ENCODE results near the gene NDUFA5. TPM values are rescaled to one million over a fixed set of nuclear protein-coding genes. Genes with fewer than 3 reads are reported as not detected.
A peak's percentile ranks its signal among the peaks of the same experiment; 100 is the strongest.

The NDUFA5 gene
- total RNA-seq, 1 experiment from 2014 or later = 77.0 TPM

- TF ChIP-seq ARID4B (CRISPR knock-in tag; IDR thresholded peaks at IDR 0.05; ENCODE audit: borderline replicate concordance) = no peak
- no peak for TF ChIP-seq E2F5 (CRISPR knock-in tag; IDR thresholded peaks at IDR 0.05)
- no peak for TF ChIP-seq OVOL2 (CRISPR knock-in tag; IDR thresholded peaks at IDR 0.05; ENCODE audit: borderline replicate concordance)
- TF ChIP-seq ZNF396 (CRISPR knock-in tag; IDR thresholded peaks at IDR 0.05; ENCODE audit: borderline replicate concordance) = no peak
Observed at GRCh38 chr7:123573896-123574467, 16.4 kb upstream of the NDUFA5 start (continued).

- H3K9me3 Mint-ChIP-seq = no peaks in the 10 kb centered on the region
- H3K27ac Mint-ChIP-seq = no peak overlapping the region; the same call in 1 of the 2 replicates
- no peaks in the 10 kb centered on the region; the same call in 1 of the 2 replicates for H3K27me3 Mint-ChIP-seq (ENCODE audit: low read depth)
- H3K4me1 Mint-ChIP-seq = peaks cover 38% of the 10 kb centered on the region
- DNase-seq (ENCODE audit: low spot score) = no peak
- POLR2A ChIA-PET = no interaction called here
- CTCF ChIA-PET = interaction anchor here (0.7 to 3.0 kb wide), 3 partner anchors 79 to 224 kb away, joined by 3 to 10 read pairs (median 5); no protein-coding TSS in a partner anchor
- no peaks in the 10 kb centered on the region for H3K36me3 Mint-ChIP-seq
- peak; percentile 87 for ATAC-seq
- TF ChIP-seq FOXP4 (CRISPR knock-in tag; IDR thresholded peaks at IDR 0.05) (no peak), MXD4 (CRISPR knock-in tag; IDR thresholded peaks at IDR 0.05; ENCODE audit: borderline replicate concordance) (no peak), ZBTB21 (CRISPR knock-in tag; IDR thresholded peaks at IDR 0.05; ENCODE audit: borderline replicate concordance) (no peak), OVOL2 (CRISPR knock-in tag; IDR thresholded peaks at IDR 0.05; ENCODE audit: borderline replicate concordance) (no peak)
- no peak overlapping the region for H3K4me3 Mint-ChIP-seq
Observed at GRCh38 chr7:123573341-123573740, 15.7 kb upstream of the NDUFA5 start.

- Mint-ChIP-seq H3K4me1 (peaks cover 35% of the 10 kb centered on the region), H3K27ac (no peak overlapping the region), H3K4me3 (no peak overlapping the region), H3K27me3 (ENCODE audit: low read depth) (no peaks in the 10 kb centered on the region; the same call in 1 of the 2 replicates), H3K9me3 (no peaks in the 10 kb centered on the region), H3K36me3 (no peaks in the 10 kb centered on the region)
- DNase-seq (ENCODE audit: low spot score) (no peak), ATAC-seq (no peak)
- CTCF ChIA-PET = interaction anchor here (1.5 kb wide), 1 partner anchor 9 kb away, joined by 6 read pairs; no protein-coding TSS in a partner anchor
- POLR2A ChIA-PET = no interaction called here
- no peak for TF ChIP-seq ERG (CRISPR knock-in tag; IDR thresholded peaks at IDR 0.05)
- no peak for TF ChIP-seq SOX15 (CRISPR knock-in tag; IDR thresholded peaks at IDR 0.05)
- TF ChIP-seq FOXJ3 (CRISPR knock-in tag; IDR thresholded peaks at IDR 0.05; ENCODE audit: borderline replicate concordance) = no peak
- no peak for TF ChIP-seq ZNF425 (CRISPR knock-in tag; conservative IDR thresholded peaks at IDR 0.05)
- TF ChIP-seq MXD4 (CRISPR knock-in tag; IDR thresholded peaks at IDR 0.05; ENCODE audit: borderline replicate concordance) = no peak
- TF ChIP-seq CREM (CRISPR knock-in tag; IDR thresholded peaks at IDR 0.05) = no peak
- TF ChIP-seq TCF7 (CRISPR knock-in tag; IDR thresholded peaks at IDR 0.05; ENCODE audit: low read depth) = no peak
- TF ChIP-seq ZNF671 (CRISPR knock-in tag; IDR thresholded peaks at IDR 0.05) = no peak
- no peak for TF ChIP-seq JUN (CRISPR knock-in tag; IDR thresholded peaks at IDR 0.05)
- TF ChIP-seq ATF2 (CRISPR knock-in tag; IDR thresholded peaks at IDR 0.05; ENCODE audit: borderline replicate concordance, low read depth) = no peak
Observed at GRCh38 chr7:123571684-123572083, 14.1 kb upstream of the NDUFA5 start.
